ENCODE data around the gene TSPAN6.

- no peak for TF ChIP-seq GATA2 (IDR thresholded peaks at IDR 0.05; ENCODE audit: low read depth, low read length)
- TF ChIP-seq GATA3 (IDR thresholded peaks at IDR 0.05; ENCODE audit: low read depth, low read length) = no peak
These were observed 11.1 kb upstream of the TSPAN6 start for GRCh38 chrX:100647739-100648138.
